K562 (cell line): Measurements from ENCODE around the gene TPSG1. TPM values are rescaled to one million over a fixed set of nuclear protein-coding genes. Genes with fewer than 3 reads are reported as not detected.

ENCODE experiments used
- ATAC-seq: fragments of 200-7000 bp; cut with Tn5 transposase; 3 replicates; pipeline ENCODE4 v1.9.1; 2020; ENCODE audit warnings: moderate library complexity
- BruUV-seq: library from RNA; stranded (reverse); fragments of 400-500 nt; replicated peaks from 2 replicates; lab custom pipeline; 2021; lab: Mats Ljungman, UMichigan
- CTCF ChIA-PET: fragments of 300-600 bp; formaldehyde crosslinking; extraction: SDS; loops from one replicate; lab custom pipeline; 2021; ENCODE audit warnings: low intra/inter-chr PET ratio; lab: Yijun Ruan, JAX
- POLR2A ChIA-PET: fragments of 300-600, 350-650 bp; sonication (Branson Sonifier 250); formaldehyde crosslinking; extraction: SDS; loops from one replicate; lab custom pipeline; 2021; ENCODE audit warnings: antibody characterized with exemption, inconsistent platforms; lab: Yijun Ruan, JAX
- DNase-seq, 4 experiments: peaks; one replicate each; pipeline versions ENCODE4 v3.0.0 to v3.0.0-alpha.2; 2011 to 2018; ENCODE audit warnings: low spot score in 3 of 4, mixed read lengths in 3 of 4; ENCODE audit errors: extremely low read depth in 1 of 4
- FAIRE-seq: peaks from 2 replicates; lab custom pipeline; 2011; peaks lifted over from hg19 to GRCh38; lab: Jason Lieb, UNC
- H2AFZ ChIP-seq: 2 replicates; pipeline ENCODE4 v1.6.0; 2011; ENCODE audit warnings: low read depth, low read length, control low read depth, inconsistent platforms
- H3K27ac ChIP-seq: fragments of 200-600 bp; 3 replicates; pipeline ENCODE4 v1.8.0; 2011; ENCODE audit warnings: low read depth, mild to moderate bottlenecking, control low read depth, inconsistent platforms, low read length, moderate library complexity, mixed read lengths; ENCODE audit errors: extremely low read depth
- H3K27me3 ChIP-seq, 2 experiments: fragments of 300-600 bp in 1 of 2; 2 replicates in 1 of 2; 3 replicates in 1 of 2; pipeline versions ENCODE4 v1.6.0 to v1.8.0; 2011; ENCODE audit warnings: inconsistent platforms in 2 of 2, low read length in 2 of 2, mild to moderate bottlenecking in 1 of 2, mixed read lengths in 1 of 2, moderate library complexity in 1 of 2; ENCODE audit not compliant: control insufficient read depth in 2 of 2, insufficient read depth in 2 of 2
- H3K36me3 ChIP-seq: fragments of 300-600 bp; 3 replicates; pipeline ENCODE4 v1.8.0; 2011; ENCODE audit warnings: mild to moderate bottlenecking, low read length, inconsistent platforms; ENCODE audit not compliant: control insufficient read depth, insufficient read depth
- H3K4me1 ChIP-seq, 2 experiments: fragments of 200-600 bp in 1 of 2; replicated peaks in 1 of 2; 2 replicates in 1 of 2; 3 replicates in 1 of 2; pipeline versions ENCODE4 v1.5.1 to v1.8.0; 2011; ENCODE audit warnings: inconsistent platforms in 2 of 2, low read length in 2 of 2, mild to moderate bottlenecking in 1 of 2, mixed read lengths in 1 of 2, moderate library complexity in 1 of 2; ENCODE audit not compliant: control insufficient read depth in 2 of 2, insufficient read depth in 2 of 2
- H3K4me2 ChIP-seq: 2 replicates; pipeline ENCODE4 v1.6.1; 2011; ENCODE audit warnings: low read length, control low read depth, inconsistent platforms, mixed read lengths; ENCODE audit not compliant: insufficient read depth
- H3K4me3 ChIP-seq: fragments of 200-600 bp; sonication (generic), shearing (Covaris generic); 2 replicates; pipeline ENCODE4 v1.5.1; 2016; ENCODE audit warnings: control low read depth, inconsistent platforms
- H3K79me2 ChIP-seq: fragments of 200-600 bp; 3 replicates; pipeline ENCODE4 v1.8.0; 2011; ENCODE audit warnings: low read length, inconsistent platforms; ENCODE audit not compliant: control insufficient read depth, insufficient read depth
- H3K9ac ChIP-seq, 2 experiments: 2 replicates each; pipeline versions ENCODE4 v1.6.0 to v1.6.1; 2011; ENCODE audit warnings: low read depth in 2 of 2, low read length in 2 of 2, control low read depth in 1 of 2, inconsistent platforms in 1 of 2, mild to moderate bottlenecking in 1 of 2, mixed read lengths in 1 of 2; ENCODE audit not compliant: insufficient read depth in 1 of 2
- H3K9me1 ChIP-seq: one replicate; pipeline ENCODE4 v1.6.0; 2011; ENCODE audit warnings: inconsistent platforms, mild to moderate bottlenecking, low read length, moderate library complexity; ENCODE audit not compliant: control insufficient read depth, insufficient read depth
- H3K9me3 ChIP-seq: replicated peaks from 2 replicates; pipeline ENCODE4 v1.5.1; 2011; ENCODE audit warnings: low read depth, low read length, inconsistent platforms; ENCODE audit not compliant: control insufficient read depth, insufficient read depth
- H4K20me1 ChIP-seq: replicated peaks from 2 replicates; pipeline ENCODE4 v1.6.1; 2011; ENCODE audit warnings: low read length, inconsistent platforms, mixed read lengths; ENCODE audit not compliant: control insufficient read depth, insufficient read depth
- CSDE1 ChIP-seq, 2 experiments: fragments of 450-650 bp; IDR thresholded peaks; 2 replicates each; pipeline ENCODE4 v1.6.1; 2016; ENCODE audit warnings: mild to moderate bottlenecking in 1 of 2
- CXXC5 ChIP-seq: fragments of 250-450 bp; sonication (Bioruptor Pico); IDR thresholded peaks from 2 replicates; pipeline ENCODE4 v1.8.0; 2022; ENCODE audit warnings: inconsistent platforms, mild to moderate bottlenecking, moderate library complexity
- GATA2 ChIP-seq: sonication (generic); formaldehyde crosslinking; IDR thresholded peaks from 2 replicates; pipeline ENCODE4 v1.4.0; 2020; ENCODE audit warnings: mild to moderate bottlenecking, missing genetic modification reagents
- KAT8 ChIP-seq: fragments of 450-650 bp; IDR thresholded peaks from 2 replicates; pipeline ENCODE4 v1.6.1; 2016; ENCODE audit warnings: low read depth, mild to moderate bottlenecking
- PHF8 ChIP-seq: fragments of 200-600 bp; sonication (generic); IDR thresholded peaks from 2 replicates; pipeline ENCODE4 v1.6.1; 2012; ENCODE audit warnings: mixed run types, mild to moderate bottlenecking, inconsistent platforms, low read length, moderate library complexity, borderline replicate concordance
- PML ChIP-seq: IDR thresholded peaks from 2 replicates; pipeline ENCODE4 v1.6.1; 2012; ENCODE audit warnings: low read length, inconsistent platforms
- TEAD2 ChIP-seq: fragments of 450-650 bp; IDR thresholded peaks from 2 replicates; pipeline ENCODE4 v1.6.1; 2016; ENCODE audit warnings: missing genetic modification characterization, control low read depth, missing compliant biosample characterization
- ZC3H11A ChIP-seq: IDR thresholded peaks from 2 replicates; pipeline ENCODE4 v1.6.1; 2012; ENCODE audit warnings: low read depth, low read length, improper control_type of control experiment
- ZC3H4 ChIP-seq: sonication (generic); formaldehyde crosslinking; IDR thresholded peaks from 2 replicates; pipeline ENCODE4 v1.9.0; 2021; ENCODE audit warnings: missing genetic modification reagents, borderline replicate concordance
- ZNF121 ChIP-seq: sonication (generic); formaldehyde crosslinking; conservative IDR thresholded peaks from 2 replicates; pipeline ENCODE4 v1.8.0; 2022; ENCODE audit warnings: missing genetic modification reagents
- ZNF778 ChIP-seq: fragments of 450-650 bp; formaldehyde crosslinking; IDR thresholded peaks from 2 replicates; pipeline ENCODE4 v1.4.0; 2020; ENCODE audit warnings: mild to moderate bottlenecking, moderate library complexity
- WGBS: fragments of 100-300 bp; shearing (Covaris generic); methylation state at CpG from one replicate; pipeline ENCODE4 v1.1.6; 2016; ENCODE audit warnings: low coverage, mixed read lengths; ENCODE audit not compliant: insufficient coverage; ENCODE audit errors: missing lambda C conversion rate; 5-methylcytosine and 5-hydroxymethylcytosine counted together
- in situ Hi-C: fragments of 300-500 bp; cut with MboI; formaldehyde crosslinking; loops from 4 replicates; pipeline ENCODE4 v1.15.0; 2018; ENCODE audit warnings: inconsistent platforms, mixed read lengths
- intact Hi-C: fragments of 100-400 bp; cut with micrococcal nuclease; formaldehyde crosslinking; loops from 2 replicates; pipeline ENCODE4 v1.14.2; 2022
- polyA plus RNA-seq, 8 experiments: library from polyadenylated mRNA; depleted of rRNA in 4 of 8; stranded (reverse) in 5 of 8; unstranded in 3 of 8; fragments of >200 nt; fragmentation: Nextera tagmentation in 2 of 8; fragmentation: Illumina TruSeq in 1 of 8; extraction: Ambion mirVana in 2 of 8; extraction: Trizol in 1 of 8; gene quantifications; 2 replicates each; pipeline versions ENCODE4 v1.2.1 to v1.2.3, GENCODE V29; 2011 to 2014; ENCODE audit warnings: inconsistent platforms in 1 of 8, missing spikeins in 1 of 8
- total RNA-seq, 7 experiments: library from RNA; depleted of rRNA in 6 of 7; stranded (reverse); fragments of >200 nt in 6 of 7; fragmentation: Illumina TruSeq in 2 of 7; extraction: Trizol in 2 of 7; gene quantifications; 2 replicates each; pipeline versions ENCODE4 v1.2.1 to v1.2.3, GENCODE V29; 2011 to 2021; ENCODE audit warnings: low replicate concordance in 1 of 7
- TF ChIP-seq, protein P1 (sequence below): fragments of 250-450 bp; sonication (Bioruptor Pico); IDR thresholded peaks from 2 replicates; pipeline ENCODE4 v1.5.0; 2020; ENCODE audit warnings: mild to moderate bottlenecking, borderline replicate concordance
- TF ChIP-seq, protein P2 (sequence below): sonication (generic); IDR thresholded peaks from 2 replicates; pipeline ENCODE4 v1.6.1; 2016

The TPSG1 gene
- total and polyA plus RNA-seq, 9 of the 15 experiments (the other 6 are each of a cell fraction or from before 2014, with no cell fraction given): not detected

DNA sequence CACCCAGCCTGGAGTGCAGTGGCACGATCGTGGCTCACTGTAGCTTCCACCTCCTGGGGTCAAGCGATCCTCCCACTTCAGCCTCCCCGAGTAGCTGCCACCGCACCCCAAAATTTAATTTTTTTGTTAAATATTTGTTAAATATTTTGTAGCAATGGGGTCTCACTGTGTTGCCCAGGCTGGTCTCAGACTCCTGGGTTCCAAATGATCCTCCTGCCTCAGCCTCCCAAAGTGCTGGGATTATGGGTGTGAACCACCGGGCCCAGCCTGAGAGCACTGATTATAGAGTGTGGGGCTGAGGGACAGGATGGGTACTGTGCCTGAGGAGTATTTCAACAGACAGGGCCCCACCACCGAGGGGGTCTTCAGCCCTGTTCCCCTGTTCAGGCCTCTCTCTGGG is 35.6 kb downstream of the TPSG1 start:
- in situ Hi-C loops (no loop called here), intact Hi-C loops (no loop called here)
- TF ChIP-seq ZNF121 (CRISPR knock-in tag) (peak; percentile 96), CSDE1 (IDR thresholded peaks at IDR 0.05) (no peak)
- H3K4me2 ChIP-seq: no peak overlapping the region
- no peaks in the 10 kb centered on the region for H3K9me3 ChIP-seq
- POLR2A ChIA-PET: no interaction called here
- H3K27ac ChIP-seq: no peak overlapping the region
- peaks cover 0 to 27% of the 10 kb centered on the region in 2 experiments; a peak in 2 of 5 replicates for H3K27me3 ChIP-seq
- H3K4me3 ChIP-seq: no peak overlapping the region
- H3K79me2 ChIP-seq: no peaks in the 10 kb centered on the region
- H4K20me1 ChIP-seq: peaks cover 17% of the 10 kb centered on the region
- H3K9me1 ChIP-seq: no peaks in the 10 kb centered on the region
- BruUV-seq: no TSS peak
- H2AFZ ChIP-seq: no peak overlapping the region
- ATAC-seq (no peak), FAIRE-seq (no peak), DNase-seq (no peak)
- peaks cover 0 to 44% of the 10 kb centered on the region in 2 experiments; a peak in 3 of 5 replicates for H3K4me1 ChIP-seq
- CTCF ChIA-PET: no interaction called here
- no peaks in the 10 kb centered on the region for H3K36me3 ChIP-seq
- H3K9ac ChIP-seq: no peak overlapping the region
- 3% methylated on average over 5 of the region's 7 CpGs for WGBS

DNA sequence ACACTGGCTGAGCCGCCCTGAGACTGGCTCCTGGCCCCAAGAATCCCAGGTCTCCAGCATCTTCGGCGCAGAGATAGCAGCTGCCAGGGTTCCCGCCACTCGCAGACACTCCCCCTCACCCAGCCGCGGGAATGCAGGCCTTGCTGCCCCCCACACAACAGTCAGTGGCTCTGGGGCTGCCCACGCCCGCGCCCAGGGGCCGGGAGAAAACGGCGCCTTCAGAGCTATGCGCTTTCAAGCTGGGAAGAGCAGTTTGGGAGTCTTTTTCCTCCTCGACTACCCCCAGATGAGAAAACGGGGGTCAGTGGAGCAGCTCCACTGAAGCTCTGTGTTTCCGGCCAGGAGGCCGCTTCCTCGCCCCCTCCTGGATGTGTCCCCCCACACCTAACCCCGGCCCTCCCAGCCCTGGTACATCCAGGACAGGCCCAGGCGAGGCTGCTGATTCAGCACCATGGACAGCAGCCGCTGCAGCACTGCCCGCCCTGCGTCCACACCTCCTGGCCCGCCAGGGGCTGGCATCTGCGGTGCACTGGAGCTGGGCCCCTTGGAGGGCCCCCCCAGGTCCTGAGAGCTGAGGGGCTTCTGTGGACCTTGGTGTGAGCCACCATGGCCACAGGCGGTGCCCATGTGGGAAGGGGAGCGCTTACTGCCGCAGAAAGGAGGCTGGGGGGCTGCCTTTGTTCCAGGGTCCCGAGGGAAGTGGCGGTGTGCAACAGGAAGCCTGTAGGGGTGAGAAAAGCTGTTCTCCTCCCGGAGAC is 36.5 kb downstream of the TPSG1 start:
- Histone ChIP-seq H2AFZ (no peak overlapping the region), H3K79me2 (no peaks in the 10 kb centered on the region), H3K9me1 (no peaks in the 10 kb centered on the region), H3K4me3 (no peak overlapping the region), H3K9ac (no peak overlapping the region), H3K4me2 (no peak overlapping the region), H3K36me3 (no peaks in the 10 kb centered on the region), H3K27ac (no peak overlapping the region), H3K27me3 (peaks cover 4 to 35% of the 10 kb centered on the region in 2 experiments; a peak in 3 of 5 replicates), H4K20me1 (peaks cover 17% of the 10 kb centered on the region), H3K4me1 (peaks cover 0 to 43% of the 10 kb centered on the region in 2 experiments; a peak in 3 of 5 replicates), H3K9me3 (no peaks in the 10 kb centered on the region)
- ATAC-seq (peak; percentile 90), FAIRE-seq (no peak), DNase-seq (peak; percentile 72 to 85 (median 80))
- ChIA-PET POLR2A (interaction anchor here (0.6 kb wide), 1 partner anchor 16 kb away, joined by 4 read pairs; no protein-coding TSS in a partner anchor), CTCF (no interaction called here)
- intact Hi-C loops: no loop called here
- no TSS peak for BruUV-seq
- WGBS: 9% methylated on average over 26 of the region's 32 CpGs
- in situ Hi-C loops: no loop called here
- peak; percentile 27; the same call in 1 of the 2 replicates for TF ChIP-seq CXXC5 (CRISPR knock-in tag)
- no peak for TF ChIP-seq TEAD2 (tag)
- TF ChIP-seq PHF8: no peak
- TF ChIP-seq ZNF778 (CRISPR knock-in tag): no peak
- no peak for TF ChIP-seq KAT8
- TF ChIP-seq PML: no peak
- TF ChIP-seq, protein P1, sequence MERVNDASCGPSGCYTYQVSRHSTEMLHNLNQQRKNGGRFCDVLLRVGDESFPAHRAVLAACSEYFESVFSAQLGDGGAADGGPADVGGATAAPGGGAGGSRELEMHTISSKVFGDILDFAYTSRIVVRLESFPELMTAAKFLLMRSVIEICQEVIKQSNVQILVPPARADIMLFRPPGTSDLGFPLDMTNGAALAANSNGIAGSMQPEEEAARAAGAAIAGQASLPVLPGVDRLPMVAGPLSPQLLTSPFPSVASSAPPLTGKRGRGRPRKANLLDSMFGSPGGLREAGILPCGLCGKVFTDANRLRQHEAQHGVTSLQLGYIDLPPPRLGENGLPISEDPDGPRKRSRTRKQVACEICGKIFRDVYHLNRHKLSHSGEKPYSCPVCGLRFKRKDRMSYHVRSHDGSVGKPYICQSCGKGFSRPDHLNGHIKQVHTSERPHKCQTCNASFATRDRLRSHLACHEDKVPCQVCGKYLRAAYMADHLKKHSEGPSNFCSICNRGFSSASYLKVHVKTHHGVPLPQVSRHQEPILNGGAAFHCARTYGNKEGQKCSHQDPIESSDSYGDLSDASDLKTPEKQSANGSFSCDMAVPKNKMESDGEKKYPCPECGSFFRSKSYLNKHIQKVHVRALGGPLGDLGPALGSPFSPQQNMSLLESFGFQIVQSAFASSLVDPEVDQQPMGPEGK (CRISPR knock-in tag): no peak
- TF ChIP-seq, protein P2, sequence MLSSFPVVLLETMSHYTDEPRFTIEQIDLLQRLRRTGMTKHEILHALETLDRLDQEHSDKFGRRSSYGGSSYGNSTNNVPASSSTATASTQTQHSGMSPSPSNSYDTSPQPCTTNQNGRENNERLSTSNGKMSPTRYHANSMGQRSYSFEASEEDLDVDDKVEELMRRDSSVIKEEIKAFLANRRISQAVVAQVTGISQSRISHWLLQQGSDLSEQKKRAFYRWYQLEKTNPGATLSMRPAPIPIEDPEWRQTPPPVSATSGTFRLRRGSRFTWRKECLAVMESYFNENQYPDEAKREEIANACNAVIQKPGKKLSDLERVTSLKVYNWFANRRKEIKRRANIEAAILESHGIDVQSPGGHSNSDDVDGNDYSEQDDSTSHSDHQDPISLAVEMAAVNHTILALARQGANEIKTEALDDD: no peak
- TF ChIP-seq ZC3H11A: no peak
- no peak for TF ChIP-seq GATA2 (CRISPR knock-in tag)
- TF ChIP-seq ZC3H4 (CRISPR knock-in tag): no peak
